DND-41 (cell line): ENCODE results near the gene COBL.

Source experiments
- ATAC-seq: fragments of 200-7000 bp; cut with Tn5 transposase; 3 replicates; pipeline ENCODE4 v1.9.1; 2021; ENCODE audit warnings: low read depth; ENCODE audit not compliant: insufficient read depth
- DNase-seq: peaks from one replicate; pipeline ENCODE4 v3.0.0-alpha.2; 2020
- H2AFZ ChIP-seq: 2 replicates; pipeline ENCODE4 v1.6.0; 2012; ENCODE audit warnings: low read depth, low read length
- H3K27ac ChIP-seq: 2 replicates; pipeline ENCODE4 v1.5.1; 2012; ENCODE audit warnings: low read length, inconsistent platforms
- H3K27me3 ChIP-seq: fragments of 200-600 bp; sonication (generic); 2 replicates; pipeline ENCODE4 v1.6.0; 2012; ENCODE audit warnings: low read length, mild to moderate bottlenecking, inconsistent platforms; ENCODE audit not compliant: insufficient read depth, poor library complexity
- H3K36me3 ChIP-seq: 2 replicates; pipeline ENCODE4 v1.5.1; 2012; ENCODE audit warnings: low read length, inconsistent platforms; ENCODE audit not compliant: insufficient read depth
- H3K4me1 ChIP-seq: 2 replicates; pipeline ENCODE4 v1.5.1; 2012; ENCODE audit warnings: mild to moderate bottlenecking, low read length; ENCODE audit not compliant: insufficient read depth
- H3K4me2 ChIP-seq: 2 replicates; pipeline ENCODE4 v1.6.0; 2012; ENCODE audit warnings: mild to moderate bottlenecking, moderate library complexity, low read length, inconsistent platforms; ENCODE audit not compliant: insufficient read depth
- H3K4me3 ChIP-seq, 2 experiments: fragments of 200-600 bp in 1 of 2; shearing (Covaris generic) in 1 of 2; 2 replicates each; pipeline ENCODE4 v1.5.1; 2012 to 2016; ENCODE audit warnings: inconsistent platforms in 2 of 2, low read length in 2 of 2, mild to moderate bottlenecking in 2 of 2, low read depth in 1 of 2, moderate library complexity in 1 of 2
- H3K79me2 ChIP-seq: 2 replicates; pipeline ENCODE4 v1.6.0; 2012; ENCODE audit warnings: low read length, inconsistent platforms; ENCODE audit not compliant: insufficient read depth
- H3K9ac ChIP-seq: 2 replicates; pipeline ENCODE4 v1.6.0; 2012; ENCODE audit warnings: low read depth, mild to moderate bottlenecking, inconsistent platforms, low read length, moderate library complexity
- H3K9me3 ChIP-seq: 2 replicates; pipeline ENCODE4 v1.5.1; 2012; ENCODE audit warnings: low read length, moderate library complexity, mild to moderate bottlenecking, inconsistent platforms; ENCODE audit not compliant: insufficient read depth, severe bottlenecking
- H4K20me1 ChIP-seq: 2 replicates; pipeline ENCODE4 v1.6.0; 2012; ENCODE audit warnings: low read length; ENCODE audit not compliant: insufficient read depth
- CTCF ChIP-seq: IDR thresholded peaks from 2 replicates; pipeline ENCODE4 v1.5.1; 2012; ENCODE audit warnings: borderline replicate concordance, low read length, moderate library complexity, mild to moderate bottlenecking; ENCODE audit not compliant: poor library complexity, severe bottlenecking; ENCODE audit errors: extremely low read depth
- EZH2 ChIP-seq: IDR thresholded peaks from 3 replicates; pipeline ENCODE4 v1.6.1; 2012; ENCODE audit warnings: borderline replicate concordance, low read depth, mild to moderate bottlenecking, moderate library complexity, low read length, inconsistent platforms; ENCODE audit not compliant: severe bottlenecking

COBL gene

GRCh38 chr7:51262796-51263531, 53.6 kb downstream of the COBL start:
- H3K27me3 ChIP-seq, result no peaks in the 10 kb centered on the region
- ATAC-seq, result no peak
- TF ChIP-seq CTCF (no peak), EZH2 (no peak)
- no peaks in the 10 kb centered on the region for H4K20me1 ChIP-seq
- H3K9ac ChIP-seq, result no peak overlapping the region
- no peak for DNase-seq
- H3K79me2 ChIP-seq, result no peaks in the 10 kb centered on the region
- H3K27ac ChIP-seq, result no peak overlapping the region
- H3K36me3 ChIP-seq, result no peaks in the 10 kb centered on the region
- no peaks in the 10 kb centered on the region for H3K4me1 ChIP-seq
- no peak overlapping the region for H3K4me2 ChIP-seq
- no peaks in the 10 kb centered on the region for H3K9me3 ChIP-seq
- H3K4me3 ChIP-seq, result no peak overlapping the region
- H2AFZ ChIP-seq, result no peak overlapping the region

GRCh38 chr7:51261950-51262795, 54.4 kb downstream of the COBL start:
- Histone ChIP-seq H3K4me3 (no peak overlapping the region), H3K4me1 (no peaks in the 10 kb centered on the region), H3K4me2 (no peak overlapping the region), H3K79me2 (no peaks in the 10 kb centered on the region), H2AFZ (no peak overlapping the region), H3K27me3 (peaks cover 1% of the 10 kb centered on the region), H3K36me3 (no peaks in the 10 kb centered on the region), H3K27ac (no peak overlapping the region), H3K9me3 (no peaks in the 10 kb centered on the region), H4K20me1 (no peaks in the 10 kb centered on the region), H3K9ac (no peak overlapping the region)
- ATAC-seq (no peak), DNase-seq (no peak)
- TF ChIP-seq CTCF (no peak), EZH2 (no peak)

- H3K27me3 ChIP-seq, result peaks cover 3% of the 10 kb centered on the region
- TF ChIP-seq EZH2 (no peak), CTCF (no peak)
- H3K27ac ChIP-seq, result no peak overlapping the region
- ATAC-seq (no peak), DNase-seq (no peak)
- no peak overlapping the region for H3K4me2 ChIP-seq
- no peaks in the 10 kb centered on the region for H3K36me3 ChIP-seq
- H3K9me3 ChIP-seq, result no peaks in the 10 kb centered on the region
- no peaks in the 10 kb centered on the region for H3K79me2 ChIP-seq
- H3K9ac ChIP-seq, result no peak overlapping the region
- H2AFZ ChIP-seq, result no peak overlapping the region
- no peaks in the 10 kb centered on the region for H4K20me1 ChIP-seq
- no peaks in the 10 kb centered on the region for H3K4me1 ChIP-seq
- H3K4me3 ChIP-seq, result no peak overlapping the region
Measured at GRCh38 chr7:51261117-51261835, 55.3 kb downstream of the COBL start.
